Measurements from ENCODE around the gene GLIPR1L2. TPM values are rescaled to one million over a fixed set of nuclear protein-coding genes. Genes with fewer than 3 reads are reported as not detected.

Gene GLIPR1L2
- total RNA-seq, 1 donor from 2014 or later = 0.40 TPM

GRCh38 chr12:75354011-75354410 is 36.9 kb upstream of the GLIPR1L2 start:
- Mint-ChIP-seq H3K27me3 (ENCODE audit: low read depth) (no peaks in the 10 kb centered on the region), H3K27ac (ENCODE audit: unreplicated experiment) (peak overlapping the region; percentile 62), H3K36me3 (ENCODE audit: low read depth) (peaks cover 24% of the 10 kb centered on the region), H3K9me3 (peaks cover 19% of the 10 kb centered on the region), H3K4me1 (no peaks in the 10 kb centered on the region), H3K4me3 (no peak overlapping the region)
- TF ChIP-seq CTCF (conservative IDR thresholded peaks at IDR 0.05) = no peak
- no peak for DNase-seq (ENCODE audit: low read depth, low spot score)

- DNase-seq (ENCODE audit: low read depth, low spot score) = no peak
- no peak for TF ChIP-seq CTCF (conservative IDR thresholded peaks at IDR 0.05)
- no peak overlapping the region for H3K27ac Mint-ChIP-seq (ENCODE audit: unreplicated experiment)
- H3K4me1 Mint-ChIP-seq = peaks cover under 1% of the 10 kb centered on the region
- H3K27me3 Mint-ChIP-seq (ENCODE audit: low read depth) = no peaks in the 10 kb centered on the region
- H3K36me3 Mint-ChIP-seq (ENCODE audit: low read depth) = no peaks in the 10 kb centered on the region
- H3K4me3 Mint-ChIP-seq = no peak overlapping the region
- H3K9me3 Mint-ChIP-seq = peaks cover 5% of the 10 kb centered on the region
These were observed 30.0 kb upstream of the GLIPR1L2 start for GRCh38 chr12:75360920-75361319.

GRCh38 chr12:75361408-75361807 is 29.5 kb upstream of the GLIPR1L2 start:
- no peak overlapping the region for H3K4me3 Mint-ChIP-seq
- TF ChIP-seq CTCF (conservative IDR thresholded peaks at IDR 0.05) = no peak
- H3K9me3 Mint-ChIP-seq = peaks cover 5% of the 10 kb centered on the region
- H3K27ac Mint-ChIP-seq (ENCODE audit: unreplicated experiment) = peak overlapping the region; percentile 71
- H3K36me3 Mint-ChIP-seq (ENCODE audit: low read depth) = no peaks in the 10 kb centered on the region
- H3K27me3 Mint-ChIP-seq (ENCODE audit: low read depth) = no peaks in the 10 kb centered on the region
- DNase-seq (ENCODE audit: low read depth, low spot score) = no peak
- peaks cover 6% of the 10 kb centered on the region for H3K4me1 Mint-ChIP-seq

- DNase-seq (ENCODE audit: low read depth, low spot score) = no peak
- no peak overlapping the region for H3K27ac Mint-ChIP-seq (ENCODE audit: unreplicated experiment)
- H3K9me3 Mint-ChIP-seq = peaks cover 5% of the 10 kb centered on the region
- no peak overlapping the region for H3K4me3 Mint-ChIP-seq
- no peaks in the 10 kb centered on the region for H3K36me3 Mint-ChIP-seq (ENCODE audit: low read depth)
- H3K27me3 Mint-ChIP-seq (ENCODE audit: low read depth) = no peaks in the 10 kb centered on the region
- TF ChIP-seq CTCF (conservative IDR thresholded peaks at IDR 0.05) = no peak
- peaks cover 12% of the 10 kb centered on the region for H3K4me1 Mint-ChIP-seq
These were observed 26.0 kb upstream of the GLIPR1L2 start for GRCh38 chr12:75364919-75365318.

GRCh38 chr12:75366629-75367028 is 24.3 kb upstream of the GLIPR1L2 start:
- peaks cover 12% of the 10 kb centered on the region for H3K4me1 Mint-ChIP-seq
- H3K9me3 Mint-ChIP-seq = peaks cover 2% of the 10 kb centered on the region
- H3K4me3 Mint-ChIP-seq = no peak overlapping the region
- no peak for DNase-seq (ENCODE audit: low read depth, low spot score)
- no peak for TF ChIP-seq CTCF (conservative IDR thresholded peaks at IDR 0.05)
- no peak overlapping the region for H3K27ac Mint-ChIP-seq (ENCODE audit: unreplicated experiment)
- H3K27me3 Mint-ChIP-seq (ENCODE audit: low read depth) = no peaks in the 10 kb centered on the region
- no peaks in the 10 kb centered on the region for H3K36me3 Mint-ChIP-seq (ENCODE audit: low read depth)

- no peaks in the 10 kb centered on the region for H3K36me3 Mint-ChIP-seq (ENCODE audit: low read depth)
- H3K27me3 Mint-ChIP-seq (ENCODE audit: low read depth) = no peaks in the 10 kb centered on the region
- peaks cover 11% of the 10 kb centered on the region for H3K9me3 Mint-ChIP-seq
- no peak overlapping the region for H3K27ac Mint-ChIP-seq (ENCODE audit: unreplicated experiment)
- TF ChIP-seq CTCF (conservative IDR thresholded peaks at IDR 0.05) = no peak
- no peak for DNase-seq (ENCODE audit: low read depth, low spot score)
- no peaks in the 10 kb centered on the region for H3K4me1 Mint-ChIP-seq
- H3K4me3 Mint-ChIP-seq = no peak overlapping the region
These were observed 15.9 kb upstream of the GLIPR1L2 start for GRCh38 chr12:75374971-75375370.
